HEK293 (cell line): Measurements from ENCODE around the gene OPTN.
A peak's percentile ranks its signal among the peaks of the same experiment; 100 is the strongest.

Experiments
- CTCF ChIA-PET: fragments of 350-600 bp; formaldehyde crosslinking; extraction: SDS; loops from one replicate; lab custom pipeline; 2021; ENCODE audit warnings: antibody characterized with exemption; lab: Yijun Ruan, JAX
- POLR2A ChIA-PET: fragments of 300-600 bp; formaldehyde crosslinking; extraction: SDS; loops from one replicate; lab custom pipeline; 2020; ENCODE audit warnings: antibody characterized with exemption, inconsistent platforms; lab: Yijun Ruan, JAX
- H3K27ac ChIP-seq: fragments of 200-500 bp; sonication (Bioruptor generic); 2 replicates; pipeline ENCODE4 v1.5.1; 2014; ENCODE audit warnings: low read depth, low read length, control low read depth, inconsistent platforms; ENCODE audit errors: extremely low read depth
- H3K36me3 ChIP-seq, 2 experiments: fragments of 200-500 bp in 1 of 2; sonication (Bioruptor generic) in 1 of 2; 1 replicate in 1 of 2; 2 replicates in 1 of 2; pipeline ENCODE4 v1.5.1; 2014 to 2017; ENCODE audit warnings: inconsistent platforms in 2 of 2, low read length in 2 of 2; ENCODE audit not compliant: control insufficient read depth in 2 of 2, insufficient read depth in 1 of 2
- H3K4me1 ChIP-seq: fragments of 200-500 bp; sonication (Bioruptor generic); 2 replicates; pipeline ENCODE4 v1.5.1; 2014; ENCODE audit warnings: mild to moderate bottlenecking, low read length, inconsistent platforms; ENCODE audit not compliant: control insufficient read depth, insufficient read depth
- H3K4me3 ChIP-seq: 2 replicates; pipeline ENCODE4 v1.5.1; 2011; ENCODE audit warnings: low read depth, mild to moderate bottlenecking, control low read depth, low read length, moderate library complexity
- H3K9me3 ChIP-seq: fragments of 200-500 bp; sonication (Bioruptor generic); 2 replicates; pipeline ENCODE4 v1.5.1; 2014; ENCODE audit warnings: low read depth, low read length, inconsistent platforms; ENCODE audit not compliant: control insufficient read depth, insufficient read depth
- PRDM1 ChIP-seq: fragments of 450-650 bp; formaldehyde crosslinking; IDR thresholded peaks from 2 replicates; pipeline ENCODE4; 2016; ENCODE audit warnings: missing biosample characterization, missing genetic modification characterization
- ZBTB26 ChIP-seq: fragments of 450-650 bp; formaldehyde crosslinking; optimal IDR thresholded peaks from 2 replicates; pipeline ENCODE3; 2016; ENCODE audit warnings: missing biosample characterization, mild to moderate bottlenecking, missing genetic modification characterization
- ZFP37 ChIP-seq: fragments of 450-650 bp; formaldehyde crosslinking; IDR thresholded peaks from 2 replicates; pipeline ENCODE4 v1.5.1; 2016; ENCODE audit warnings: missing biosample characterization, missing genetic modification characterization
- ZNF280D ChIP-seq: fragments of 450-650 bp; formaldehyde crosslinking; IDR thresholded peaks from 2 replicates; pipeline ENCODE4 v1.5.1; 2016; ENCODE audit warnings: missing biosample characterization, missing genetic modification characterization
- ZNF324 ChIP-seq: fragments of 450-650 bp; formaldehyde crosslinking; IDR thresholded peaks from 2 replicates; pipeline ENCODE4 v1.5.1; 2016; ENCODE audit warnings: missing biosample characterization, missing genetic modification characterization
- ZNF335 ChIP-seq: fragments of 450-650 bp; formaldehyde crosslinking; conservative IDR thresholded peaks from 2 replicates; pipeline ENCODE4 v1.5.1; 2016; ENCODE audit warnings: missing biosample characterization, missing genetic modification characterization
- ZNF362 ChIP-seq: fragments of 450-650 bp; formaldehyde crosslinking; IDR thresholded peaks from 2 replicates; pipeline ENCODE4 v1.5.1; 2016; ENCODE audit warnings: missing biosample characterization, missing genetic modification characterization
- ZNF529 ChIP-seq: fragments of 450-650 bp; formaldehyde crosslinking; IDR thresholded peaks from 2 replicates; pipeline ENCODE4 v1.5.1; 2017; ENCODE audit warnings: missing genetic modification characterization, missing biosample characterization; ENCODE audit not compliant: insufficient replicate concordance
- ZNF600 ChIP-seq: fragments of 450-650 bp; formaldehyde crosslinking; IDR thresholded peaks from 2 replicates; pipeline ENCODE4 v1.5.1; 2016; ENCODE audit warnings: missing biosample characterization, missing genetic modification characterization
- ZNF664 ChIP-seq: fragments of 450-650 bp; formaldehyde crosslinking; IDR thresholded peaks from 2 replicates; pipeline ENCODE4 v1.5.1; 2016; ENCODE audit warnings: missing biosample characterization, missing genetic modification characterization
- ZNF692 ChIP-seq: fragments of 450-650 bp; formaldehyde crosslinking; IDR thresholded peaks from 2 replicates; pipeline ENCODE4 v1.5.1; 2016; ENCODE audit warnings: missing biosample characterization, missing genetic modification characterization
- ZNF777 ChIP-seq: fragments of 450-650 bp; formaldehyde crosslinking; IDR thresholded peaks from 2 replicates; pipeline ENCODE4 v1.5.1; 2017; ENCODE audit warnings: missing biosample characterization, missing genetic modification characterization, borderline replicate concordance

OPTN gene

GRCh38 chr10:13161857-13162271 lies 61.9 kb downstream of the OPTN start:
- ChIA-PET CTCF (interaction anchor here (0.5 to 2.1 kb wide), 9 partner anchors 8 to 1091 kb away, joined by 3 to 9 read pairs (median 4); no protein-coding TSS in a partner anchor), POLR2A (interaction anchor here (1.0 to 2.2 kb wide), 2 partner anchors 138 to 140 kb away, joined by 3 to 4 read pairs; partner anchors contain the start of gene PHYH)
- H3K4me3 ChIP-seq = peak overlapping the region; percentile 67
- no peaks in the 10 kb centered on the region for H3K4me1 ChIP-seq
- peak overlapping the region; percentile 39; the same call in 1 of the 2 replicates for H3K27ac ChIP-seq
- H3K36me3 ChIP-seq = peaks cover 17 to 31% of the 10 kb centered on the region in 2 experiments
- TF ChIP-seq ZNF600 (tag by site-specific recombination) (0 out of 2 replicates have a peak, but pooled peaks have one; percentile 28), ZBTB26 (tag by site-specific recombination) (peak; percentile 27), ZNF335 (peak; percentile 62), ZFP37 (0 out of 2 replicates have a peak, but pooled peaks have one; percentile 1), ZNF324 (tag by site-specific recombination) (no peak), ZNF664 (no peak)
- H3K9me3 ChIP-seq = no peaks in the 10 kb centered on the region

GRCh38 chr10:13163859-13164258 lies 63.9 kb downstream of the OPTN start:
- Histone ChIP-seq H3K4me3 (no peak overlapping the region), H3K9me3 (no peaks in the 10 kb centered on the region), H3K4me1 (no peaks in the 10 kb centered on the region), H3K36me3 (peaks cover 23 to 50% of the 10 kb centered on the region in 2 experiments), H3K27ac (no peak overlapping the region)
- ChIA-PET POLR2A (no interaction called here), CTCF (no interaction called here)
- peak; percentile 93 for TF ChIP-seq PRDM1
- TF ChIP-seq ZNF692 (tag by site-specific recombination) = 0 out of 2 replicates have a peak, but pooled peaks have one; percentile 3
- TF ChIP-seq ZNF529 (tag by site-specific recombination) = no peak
- TF ChIP-seq ZNF777 (tag by site-specific recombination) = no peak
- TF ChIP-seq ZNF362 (tag by site-specific recombination) = no peak

GRCh38 chr10:13165177-13165576 lies 65.2 kb downstream of the OPTN start:
- ChIA-PET POLR2A (no interaction called here), CTCF (no interaction called here)
- no peaks in the 10 kb centered on the region for H3K4me1 ChIP-seq
- TF ChIP-seq ZNF280D (tag by site-specific recombination) = no peak
- TF ChIP-seq, all 188 proteins: peak for 0
- no peaks in the 10 kb centered on the region for H3K9me3 ChIP-seq
- H3K36me3 ChIP-seq = peaks cover 30 to 61% of the 10 kb centered on the region in 2 experiments
- H3K27ac ChIP-seq = no peak overlapping the region
- H3K4me3 ChIP-seq = no peak overlapping the region
